ENCODE measurements around the gene ALOXE3.

DNA sequence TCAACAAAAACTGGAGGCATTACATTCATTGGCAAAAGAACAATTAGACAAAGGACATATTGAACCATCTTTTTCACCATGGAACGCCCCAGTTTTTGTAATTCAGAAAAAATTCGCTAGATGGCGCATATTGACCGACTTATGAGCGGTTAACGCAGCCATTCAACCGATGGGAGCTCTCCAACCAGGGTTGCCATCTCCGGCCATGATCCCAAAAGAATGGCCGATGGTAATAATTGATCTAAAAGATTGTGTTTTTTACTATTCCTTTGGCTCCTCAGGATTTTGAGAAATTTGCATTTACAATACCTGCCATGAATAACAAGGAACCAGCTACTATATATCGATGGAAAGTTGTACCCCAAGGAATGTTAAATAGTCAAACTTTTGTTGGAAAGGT lies 58.0 kb downstream of the ALOXE3 start:
- TF ChIP-seq ZNF114 (CRISPR knock-in tag; IDR thresholded peaks at IDR 0.05) (no peak), CTCF (conservative IDR thresholded peaks at IDR 0.05; ENCODE audit: low read depth in 2 of 2) (peak; percentile 81 to 82), POLR2AphosphoS5 (IDR thresholded peaks at IDR 0.05; ENCODE audit: low read depth) (no peak), EZH2 (IDR thresholded peaks at IDR 0.05; ENCODE audit: low read depth, unreplicated experiment) (no peak), EZH2phosphoT487 (IDR thresholded peaks at IDR 0.05; ENCODE audit: unreplicated experiment) (no peak), JUNB (IDR thresholded peaks at IDR 0.05; ENCODE audit: unreplicated experiment) (no peak)

Data from GM23338 (cell line).